Fibroblast of lung (primary cell): ENCODE results near the gene ANKRD16.

ENCODE experiments used
- CTCF ChIP-seq, 2 donors: IDR thresholded peaks in 1 of 2; conservative IDR thresholded peaks in 1 of 2; 1 replicate in 1 of 2; 2 replicates in 1 of 2; pipeline ENCODE4 v1.5.1; 2011 to 2012; ENCODE audit warnings: low read length in 2 of 2, control low read depth in 1 of 2, inconsistent platforms in 1 of 2, low read depth in 1 of 2, mild to moderate bottlenecking in 1 of 2
- EZH2 ChIP-seq: IDR thresholded peaks from 2 replicates; pipeline ENCODE4 v1.5.1; 2012; ENCODE audit warnings: low read length, control low read depth, mild to moderate bottlenecking; ENCODE audit errors: missing control alignments

GRCh38 chr10:5904227-5904626 lies 14.5 kb upstream of the ANKRD16 start:
- TF ChIP-seq EZH2 (no peak), CTCF (conservative IDR thresholded peaks at IDR 0.05 in 1 of 2, IDR thresholded peaks at IDR 0.05 in 1 of 2; ENCODE audit: low read depth in 1 of 2, low read length in 2 of 2) (no peak)
